B cell (primary cell): ENCODE data around the gene NUP93.

ENCODE experiments used
- CTCF ChIP-seq: fragments of 200-600 bp; IDR thresholded peaks from one replicate; pipeline ENCODE4 v1.8.0; 2022; ENCODE audit warnings: antibody characterized with exemption, mild to moderate bottlenecking
- EZH2 ChIP-seq: IDR thresholded peaks from 2 replicates; pipeline ENCODE4 v1.6.1; 2012; ENCODE audit warnings: borderline replicate concordance, low read depth, mild to moderate bottlenecking, moderate library complexity, low read length; ENCODE audit not compliant: insufficient read depth, poor library complexity, severe bottlenecking

- TF ChIP-seq CTCF, result no peak
- TF ChIP-seq EZH2, result no peak
Observed at GRCh38 chr16:56897026-56897799, 167.3 kb downstream of the NUP93 start.
